PC-3 (cell line): ENCODE data around the gene SYMPK.

Experiments used
- EZH2 ChIP-seq: fragments of 300-600 bp; sonication (generic); IDR thresholded peaks from one replicate; pipeline ENCODE4 v1.6.1; 2017; ENCODE audit warnings: antibody characterized with exemption, mild to moderate bottlenecking, low read length; ENCODE audit not compliant: unreplicated experiment
- EZH2phosphoT487 ChIP-seq: fragments of 300-600 bp; sonication (generic); IDR thresholded peaks from 2 replicates; pipeline ENCODE4 v1.6.1; 2018; ENCODE audit warnings: mild to moderate bottlenecking, antibody characterized with exemption, low read length, borderline replicate concordance
- TF ChIP-seq, protein P1 (sequence below): fragments of 300-600 bp; sonication (generic); conservative IDR thresholded peaks from 2 replicates; pipeline ENCODE4 v1.5.1; 2017; ENCODE audit warnings: antibody characterized with exemption, low read depth, mild to moderate bottlenecking, low read length

- TF ChIP-seq, protein P1, sequence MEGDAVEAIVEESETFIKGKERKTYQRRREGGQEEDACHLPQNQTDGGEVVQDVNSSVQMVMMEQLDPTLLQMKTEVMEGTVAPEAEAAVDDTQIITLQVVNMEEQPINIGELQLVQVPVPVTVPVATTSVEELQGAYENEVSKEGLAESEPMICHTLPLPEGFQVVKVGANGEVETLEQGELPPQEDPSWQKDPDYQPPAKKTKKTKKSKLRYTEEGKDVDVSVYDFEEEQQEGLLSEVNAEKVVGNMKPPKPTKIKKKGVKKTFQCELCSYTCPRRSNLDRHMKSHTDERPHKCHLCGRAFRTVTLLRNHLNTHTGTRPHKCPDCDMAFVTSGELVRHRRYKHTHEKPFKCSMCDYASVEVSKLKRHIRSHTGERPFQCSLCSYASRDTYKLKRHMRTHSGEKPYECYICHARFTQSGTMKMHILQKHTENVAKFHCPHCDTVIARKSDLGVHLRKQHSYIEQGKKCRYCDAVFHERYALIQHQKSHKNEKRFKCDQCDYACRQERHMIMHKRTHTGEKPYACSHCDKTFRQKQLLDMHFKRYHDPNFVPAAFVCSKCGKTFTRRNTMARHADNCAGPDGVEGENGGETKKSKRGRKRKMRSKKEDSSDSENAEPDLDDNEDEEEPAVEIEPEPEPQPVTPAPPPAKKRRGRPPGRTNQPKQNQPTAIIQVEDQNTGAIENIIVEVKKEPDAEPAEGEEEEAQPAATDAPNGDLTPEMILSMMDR, result no peak
- TF ChIP-seq EZH2phosphoT487, result no peak
- TF ChIP-seq EZH2, result no peak
Measured at GRCh38 chr19:45794627-45795026, 68.3 kb downstream of the SYMPK start.
